ENCODE measurements around the gene FEZF1. TPM values are rescaled to one million over a fixed set of nuclear protein-coding genes. Genes with fewer than 3 reads are reported as not detected.

The FEZF1 gene
- total RNA-seq, 2 donors from 2014 or later: not detected

GRCh38 chr7:122273117-122273516 lies 31.4 kb downstream of the FEZF1 start:
- H3K27ac ChIP-seq: no peak overlapping the region
- no peak for TF ChIP-seq CTCF (IDR thresholded peaks at IDR 0.05)
- H3K27me3 ChIP-seq: no peaks in the 10 kb centered on the region
- no peaks in the 10 kb centered on the region for H3K9me3 ChIP-seq
- H3K36me3 ChIP-seq: no peaks in the 10 kb centered on the region
- H3K4me3 ChIP-seq: no peak overlapping the region
- no peak for DNase-seq (ENCODE audit: low spot score)
- H3K4me1 ChIP-seq: no peaks in the 10 kb centered on the region

GRCh38 chr7:122269241-122269640 lies 35.3 kb downstream of the FEZF1 start:
- H3K36me3 ChIP-seq: no peaks in the 10 kb centered on the region
- no peaks in the 10 kb centered on the region for H3K27me3 ChIP-seq
- no peak overlapping the region for H3K4me3 ChIP-seq
- H3K9me3 ChIP-seq: no peaks in the 10 kb centered on the region
- no peak for DNase-seq (ENCODE audit: low spot score)
- TF ChIP-seq CTCF (IDR thresholded peaks at IDR 0.05): no peak
- H3K27ac ChIP-seq: no peak overlapping the region
- no peaks in the 10 kb centered on the region for H3K4me1 ChIP-seq

- H3K36me3 ChIP-seq: no peaks in the 10 kb centered on the region
- no peak overlapping the region for H3K4me3 ChIP-seq
- no peaks in the 10 kb centered on the region for H3K4me1 ChIP-seq
- no peak for DNase-seq (ENCODE audit: low spot score)
- no peaks in the 10 kb centered on the region for H3K27me3 ChIP-seq
- H3K27ac ChIP-seq: no peak overlapping the region
- no peaks in the 10 kb centered on the region for H3K9me3 ChIP-seq
- no peak for TF ChIP-seq CTCF (IDR thresholded peaks at IDR 0.05)
Measured at GRCh38 chr7:122268101-122268500, 36.4 kb downstream of the FEZF1 start.

DNA sequence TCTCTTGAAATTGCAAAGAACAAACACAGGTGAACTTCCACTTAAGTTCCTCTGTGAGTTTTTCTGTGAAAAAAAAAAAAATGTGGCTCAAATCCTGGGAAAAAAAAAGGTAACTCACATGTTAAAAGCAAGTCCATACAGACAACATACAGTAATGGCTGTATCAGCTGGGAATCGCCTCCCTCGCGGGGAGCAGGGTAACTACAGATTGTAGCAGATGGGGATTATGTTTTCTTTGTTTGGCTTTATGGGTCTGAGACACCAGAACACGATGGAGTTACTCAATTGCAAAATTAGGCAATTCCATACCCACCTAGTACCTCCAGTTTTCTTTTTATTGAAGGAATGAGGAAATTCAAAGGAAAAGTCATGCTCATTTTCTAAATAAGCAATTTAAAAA lies 42.3 kb downstream of the FEZF1 start:
- Histone ChIP-seq H3K36me3 (no peaks in the 10 kb centered on the region), H3K9me3 (no peaks in the 10 kb centered on the region), H3K27ac (no peak overlapping the region), H3K4me3 (no peak overlapping the region), H3K27me3 (no peaks in the 10 kb centered on the region), H3K4me1 (no peaks in the 10 kb centered on the region)
- no peak for DNase-seq (ENCODE audit: low spot score)
- no peak for TF ChIP-seq CTCF (IDR thresholded peaks at IDR 0.05)

DNA sequence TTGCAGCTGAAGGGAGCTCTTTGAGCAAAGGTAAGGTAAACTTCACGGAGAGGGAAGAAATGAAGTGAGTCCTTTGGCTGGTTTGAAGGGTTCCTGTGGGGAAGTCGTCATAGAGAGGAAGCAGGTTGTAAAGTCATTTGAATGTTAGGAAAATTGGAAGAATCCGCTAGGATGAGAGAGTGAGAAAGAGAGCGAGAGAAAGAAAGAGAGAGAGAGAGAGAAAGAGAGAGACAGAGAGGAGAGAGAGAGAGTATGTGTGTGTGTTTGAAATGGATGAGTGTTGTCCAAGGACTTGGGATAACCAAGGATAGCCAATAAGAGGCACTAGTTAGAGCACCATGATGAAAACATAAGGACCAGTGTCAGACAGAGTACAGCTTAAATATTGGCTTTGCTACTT lies 43.1 kb downstream of the FEZF1 start:
- no peak for DNase-seq (ENCODE audit: low spot score)
- Histone ChIP-seq H3K36me3 (no peaks in the 10 kb centered on the region), H3K9me3 (no peaks in the 10 kb centered on the region), H3K27ac (no peak overlapping the region), H3K27me3 (no peaks in the 10 kb centered on the region), H3K4me3 (no peak overlapping the region), H3K4me1 (no peaks in the 10 kb centered on the region)
- no peak for TF ChIP-seq CTCF (IDR thresholded peaks at IDR 0.05)

- H3K36me3 ChIP-seq: no peaks in the 10 kb centered on the region
- no peaks in the 10 kb centered on the region for H3K9me3 ChIP-seq
- no peaks in the 10 kb centered on the region for H3K4me1 ChIP-seq
- DNase-seq (ENCODE audit: low spot score): no peak
- H3K4me3 ChIP-seq: no peak overlapping the region
- TF ChIP-seq CTCF (IDR thresholded peaks at IDR 0.05): no peak
- no peak overlapping the region for H3K27ac ChIP-seq
- no peaks in the 10 kb centered on the region for H3K27me3 ChIP-seq
Measured at GRCh38 chr7:122261016-122261415, 43.5 kb downstream of the FEZF1 start.

All from right atrium auricular region (tissue), 2 donors.